Measurements from ENCODE around the gene DDX43. TPM values are rescaled to one million over a fixed set of nuclear protein-coding genes. Genes with fewer than 3 reads are reported as not detected.

The DDX43 gene
- total RNA-seq, 1 experiment from 2014 or later = 0.68 TPM

DNA sequence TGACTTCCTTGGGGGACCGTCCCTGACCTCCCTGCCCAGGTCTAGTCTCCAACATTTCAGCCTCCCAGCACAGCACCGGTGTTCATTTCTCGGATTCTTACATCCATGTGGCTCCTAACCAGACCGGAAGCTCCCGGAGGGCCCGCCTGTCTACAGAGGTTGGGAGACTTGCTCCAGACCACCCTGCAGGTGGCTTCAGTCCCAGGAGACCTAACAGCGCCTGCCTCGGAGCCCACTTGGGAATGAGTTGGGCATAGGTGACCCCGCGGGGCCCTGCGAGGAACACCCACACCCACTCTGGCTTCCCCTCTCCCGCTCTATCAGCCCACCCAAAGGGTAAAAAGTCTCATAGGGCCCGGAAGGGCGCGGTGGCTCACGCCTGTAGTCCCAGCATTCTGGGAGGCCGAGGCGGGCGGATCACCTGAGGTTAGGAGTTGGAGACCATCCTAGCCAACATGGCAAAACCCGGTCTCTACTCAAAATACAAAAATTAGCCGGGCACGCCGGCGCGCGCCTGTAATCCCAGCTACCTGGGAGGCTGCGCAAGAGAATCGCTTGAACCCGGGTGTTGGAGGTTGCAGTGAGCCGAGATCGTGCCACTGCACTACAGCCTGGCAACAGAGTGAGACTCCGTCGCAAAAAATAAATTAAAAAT lies 46.0 kb upstream of the DDX43 start (continued):
- TF ChIP-seq, protein P1, sequence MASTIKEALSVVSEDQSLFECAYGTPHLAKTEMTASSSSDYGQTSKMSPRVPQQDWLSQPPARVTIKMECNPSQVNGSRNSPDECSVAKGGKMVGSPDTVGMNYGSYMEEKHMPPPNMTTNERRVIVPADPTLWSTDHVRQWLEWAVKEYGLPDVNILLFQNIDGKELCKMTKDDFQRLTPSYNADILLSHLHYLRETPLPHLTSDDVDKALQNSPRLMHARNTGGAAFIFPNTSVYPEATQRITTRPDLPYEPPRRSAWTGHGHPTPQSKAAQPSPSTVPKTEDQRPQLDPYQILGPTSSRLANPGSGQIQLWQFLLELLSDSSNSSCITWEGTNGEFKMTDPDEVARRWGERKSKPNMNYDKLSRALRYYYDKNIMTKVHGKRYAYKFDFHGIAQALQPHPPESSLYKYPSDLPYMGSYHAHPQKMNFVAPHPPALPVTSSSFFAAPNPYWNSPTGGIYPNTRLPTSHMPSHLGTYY (CRISPR knock-in tag; IDR thresholded peaks at IDR 0.05) = no peak
- TF ChIP-seq, protein P2, sequence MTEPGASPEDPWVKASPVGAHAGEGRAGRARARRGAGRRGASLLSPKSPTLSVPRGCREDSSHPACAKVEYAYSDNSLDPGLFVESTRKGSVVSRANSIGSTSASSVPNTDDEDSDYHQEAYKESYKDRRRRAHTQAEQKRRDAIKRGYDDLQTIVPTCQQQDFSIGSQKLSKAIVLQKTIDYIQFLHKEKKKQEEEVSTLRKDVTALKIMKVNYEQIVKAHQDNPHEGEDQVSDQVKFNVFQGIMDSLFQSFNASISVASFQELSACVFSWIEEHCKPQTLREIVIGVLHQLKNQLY (CRISPR knock-in tag; IDR thresholded peaks at IDR 0.05) = no peak
- no peak for TF ChIP-seq ESRRA (CRISPR knock-in tag; IDR thresholded peaks at IDR 0.05; ENCODE audit: borderline replicate concordance)
- TF ChIP-seq OVOL2 (CRISPR knock-in tag; IDR thresholded peaks at IDR 0.05; ENCODE audit: borderline replicate concordance) = no peak
- TF ChIP-seq IRF2 (CRISPR knock-in tag; IDR thresholded peaks at IDR 0.05; ENCODE audit: borderline replicate concordance, low read depth) = no peak
- no peak for TF ChIP-seq JAZF1 (CRISPR knock-in tag; IDR thresholded peaks at IDR 0.05)
- TF ChIP-seq, protein P3, sequence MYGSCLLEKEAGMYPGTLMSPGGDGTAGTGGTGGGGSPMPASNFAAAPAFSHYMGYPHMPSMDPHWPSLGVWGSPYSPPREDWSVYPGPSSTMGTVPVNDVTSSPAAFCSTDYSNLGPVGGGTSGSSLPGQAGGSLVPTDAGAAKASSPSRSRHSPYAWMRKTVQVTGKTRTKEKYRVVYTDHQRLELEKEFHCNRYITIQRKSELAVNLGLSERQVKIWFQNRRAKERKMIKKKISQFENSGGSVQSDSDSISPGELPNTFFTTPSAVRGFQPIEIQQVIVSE (CRISPR knock-in tag; IDR thresholded peaks at IDR 0.05; ENCODE audit: borderline replicate concordance) = no peak
- TF ChIP-seq, protein P4, sequence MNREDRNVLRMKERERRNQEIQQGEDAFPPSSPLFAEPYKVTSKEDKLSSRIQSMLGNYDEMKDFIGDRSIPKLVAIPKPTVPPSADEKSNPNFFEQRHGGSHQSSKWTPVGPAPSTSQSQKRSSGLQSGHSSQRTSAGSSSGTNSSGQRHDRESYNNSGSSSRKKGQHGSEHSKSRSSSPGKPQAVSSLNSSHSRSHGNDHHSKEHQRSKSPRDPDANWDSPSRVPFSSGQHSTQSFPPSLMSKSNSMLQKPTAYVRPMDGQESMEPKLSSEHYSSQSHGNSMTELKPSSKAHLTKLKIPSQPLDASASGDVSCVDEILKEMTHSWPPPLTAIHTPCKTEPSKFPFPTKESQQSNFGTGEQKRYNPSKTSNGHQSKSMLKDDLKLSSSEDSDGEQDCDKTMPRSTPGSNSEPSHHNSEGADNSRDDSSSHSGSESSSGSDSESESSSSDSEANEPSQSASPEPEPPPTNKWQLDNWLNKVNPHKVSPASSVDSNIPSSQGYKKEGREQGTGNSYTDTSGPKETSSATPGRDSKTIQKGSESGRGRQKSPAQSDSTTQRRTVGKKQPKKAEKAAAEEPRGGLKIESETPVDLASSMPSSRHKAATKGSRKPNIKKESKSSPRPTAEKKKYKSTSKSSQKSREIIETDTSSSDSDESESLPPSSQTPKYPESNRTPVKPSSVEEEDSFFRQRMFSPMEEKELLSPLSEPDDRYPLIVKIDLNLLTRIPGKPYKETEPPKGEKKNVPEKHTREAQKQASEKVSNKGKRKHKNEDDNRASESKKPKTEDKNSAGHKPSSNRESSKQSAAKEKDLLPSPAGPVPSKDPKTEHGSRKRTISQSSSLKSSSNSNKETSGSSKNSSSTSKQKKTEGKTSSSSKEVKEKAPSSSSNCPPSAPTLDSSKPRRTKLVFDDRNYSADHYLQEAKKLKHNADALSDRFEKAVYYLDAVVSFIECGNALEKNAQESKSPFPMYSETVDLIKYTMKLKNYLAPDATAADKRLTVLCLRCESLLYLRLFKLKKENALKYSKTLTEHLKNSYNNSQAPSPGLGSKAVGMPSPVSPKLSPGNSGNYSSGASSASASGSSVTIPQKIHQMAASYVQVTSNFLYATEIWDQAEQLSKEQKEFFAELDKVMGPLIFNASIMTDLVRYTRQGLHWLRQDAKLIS (CRISPR knock-in tag; IDR thresholded peaks at IDR 0.05; ENCODE audit: borderline replicate concordance) = no peak
- no peak for TF ChIP-seq ZNF317 (CRISPR knock-in tag; IDR thresholded peaks at IDR 0.05; ENCODE audit: borderline replicate concordance, low read depth)
- no peak for TF ChIP-seq ZBTB21 (CRISPR knock-in tag; IDR thresholded peaks at IDR 0.05; ENCODE audit: borderline replicate concordance)
- no peak for TF ChIP-seq JUN (CRISPR knock-in tag; IDR thresholded peaks at IDR 0.05)
- no peak for TF ChIP-seq FOXK1 (CRISPR knock-in tag; IDR thresholded peaks at IDR 0.05)
- TF ChIP-seq, protein P5, sequence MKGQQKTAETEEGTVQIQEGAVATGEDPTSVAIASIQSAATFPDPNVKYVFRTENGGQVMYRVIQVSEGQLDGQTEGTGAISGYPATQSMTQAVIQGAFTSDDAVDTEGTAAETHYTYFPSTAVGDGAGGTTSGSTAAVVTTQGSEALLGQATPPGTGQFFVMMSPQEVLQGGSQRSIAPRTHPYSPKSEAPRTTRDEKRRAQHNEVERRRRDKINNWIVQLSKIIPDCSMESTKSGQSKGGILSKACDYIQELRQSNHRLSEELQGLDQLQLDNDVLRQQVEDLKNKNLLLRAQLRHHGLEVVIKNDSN (CRISPR knock-in tag; IDR thresholded peaks at IDR 0.05) = 0 out of 2 replicates have a peak, but pooled peaks have one; percentile 32
- no peak for TF ChIP-seq CREM (CRISPR knock-in tag; IDR thresholded peaks at IDR 0.05)

DNA sequence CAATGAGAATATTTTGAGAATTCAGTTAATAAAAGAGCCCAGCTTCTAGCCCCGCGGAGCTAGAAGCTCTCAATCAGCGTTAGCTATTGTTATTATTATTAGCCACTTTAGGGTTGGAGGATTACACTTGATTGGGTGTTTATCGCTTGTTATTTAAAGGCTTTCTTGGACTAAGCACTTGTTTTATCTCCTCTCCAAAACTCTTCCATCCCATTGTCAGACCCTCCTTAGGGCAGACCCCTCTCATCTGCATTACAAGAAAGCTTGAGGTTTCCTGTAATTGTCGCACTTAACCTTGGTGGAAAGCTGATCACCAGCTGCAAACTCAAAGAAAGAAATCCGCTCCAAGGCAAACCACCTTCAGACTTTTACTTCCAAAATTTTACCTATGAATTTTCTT lies 45.3 kb upstream of the DDX43 start:
- peak overlapping the region; percentile 32 for H3K4me3 Mint-ChIP-seq
- H3K27me3 Mint-ChIP-seq (ENCODE audit: low read depth) = peaks cover 9% of the 10 kb centered on the region
- DNase-seq (ENCODE audit: low spot score) = no peak
- H3K36me3 Mint-ChIP-seq = peaks cover 2% of the 10 kb centered on the region; the same call in 1 of the 2 replicates
- ChIA-PET CTCF (interaction anchor here (0.6 to 3.1 kb wide), 10 partner anchors 12 to 87 kb away, joined by 3 to 17 read pairs (median 6); no protein-coding TSS in a partner anchor), POLR2A (interaction anchor here (0.6 to 1.5 kb wide), 4 partner anchors 39 to 164 kb away, joined by 4 to 5 read pairs (median 4); partner anchors contain the start of gene MTO1)
- peak; percentile 82 for ATAC-seq
- no peaks in the 10 kb centered on the region for H3K9me3 Mint-ChIP-seq
- H3K27ac Mint-ChIP-seq = peak overlapping the region; percentile 93
- H3K4me1 Mint-ChIP-seq = peaks cover 54% of the 10 kb centered on the region
- TF ChIP-seq, protein P6, sequence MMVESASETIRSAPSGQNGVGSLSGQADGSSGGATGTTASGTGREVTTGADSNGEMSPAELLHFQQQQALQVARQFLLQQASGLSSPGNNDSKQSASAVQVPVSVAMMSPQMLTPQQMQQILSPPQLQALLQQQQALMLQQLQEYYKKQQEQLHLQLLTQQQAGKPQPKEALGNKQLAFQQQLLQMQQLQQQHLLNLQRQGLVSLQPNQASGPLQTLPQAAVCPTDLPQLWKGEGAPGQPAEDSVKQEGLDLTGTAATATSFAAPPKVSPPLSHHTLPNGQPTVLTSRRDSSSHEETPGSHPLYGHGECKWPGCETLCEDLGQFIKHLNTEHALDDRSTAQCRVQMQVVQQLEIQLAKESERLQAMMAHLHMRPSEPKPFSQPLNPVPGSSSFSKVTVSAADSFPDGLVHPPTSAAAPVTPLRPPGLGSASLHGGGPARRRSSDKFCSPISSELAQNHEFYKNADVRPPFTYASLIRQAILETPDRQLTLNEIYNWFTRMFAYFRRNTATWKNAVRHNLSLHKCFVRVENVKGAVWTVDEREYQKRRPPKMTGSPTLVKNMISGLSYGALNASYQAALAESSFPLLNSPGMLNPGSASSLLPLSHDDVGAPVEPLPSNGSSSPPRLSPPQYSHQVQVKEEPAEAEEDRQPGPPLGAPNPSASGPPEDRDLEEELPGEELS (CRISPR knock-in tag; IDR thresholded peaks at IDR 0.05) = peak; percentile 70; the same call in 1 of the 2 replicates
- TF ChIP-seq FOXK1 (CRISPR knock-in tag; IDR thresholded peaks at IDR 0.05) (peak; percentile 24; the same call in 1 of the 2 replicates), NR2C2 (CRISPR knock-in tag; IDR thresholded peaks at IDR 0.05) (no peak), TEAD1 (CRISPR knock-in tag; IDR thresholded peaks at IDR 0.05) (peak; percentile 21; the same call in 1 of the 2 replicates), JAZF1 (CRISPR knock-in tag; IDR thresholded peaks at IDR 0.05) (peak; percentile 89; the same call in 1 of the 2 replicates), CBFB (CRISPR knock-in tag; IDR thresholded peaks at IDR 0.05; ENCODE audit: low read depth) (no peak)
- TF ChIP-seq, protein P7, sequence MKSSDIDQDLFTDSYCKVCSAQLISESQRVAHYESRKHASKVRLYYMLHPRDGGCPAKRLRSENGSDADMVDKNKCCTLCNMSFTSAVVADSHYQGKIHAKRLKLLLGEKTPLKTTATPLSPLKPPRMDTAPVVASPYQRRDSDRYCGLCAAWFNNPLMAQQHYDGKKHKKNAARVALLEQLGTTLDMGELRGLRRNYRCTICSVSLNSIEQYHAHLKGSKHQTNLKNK (CRISPR knock-in tag; IDR thresholded peaks at IDR 0.05) = peak; percentile 100

All from WTC11 (cell line).